ENCODE results near the gene HYAL1.
A peak's percentile ranks its signal among the peaks of the same experiment; 100 is the strongest.

HYAL1 gene

DNA sequence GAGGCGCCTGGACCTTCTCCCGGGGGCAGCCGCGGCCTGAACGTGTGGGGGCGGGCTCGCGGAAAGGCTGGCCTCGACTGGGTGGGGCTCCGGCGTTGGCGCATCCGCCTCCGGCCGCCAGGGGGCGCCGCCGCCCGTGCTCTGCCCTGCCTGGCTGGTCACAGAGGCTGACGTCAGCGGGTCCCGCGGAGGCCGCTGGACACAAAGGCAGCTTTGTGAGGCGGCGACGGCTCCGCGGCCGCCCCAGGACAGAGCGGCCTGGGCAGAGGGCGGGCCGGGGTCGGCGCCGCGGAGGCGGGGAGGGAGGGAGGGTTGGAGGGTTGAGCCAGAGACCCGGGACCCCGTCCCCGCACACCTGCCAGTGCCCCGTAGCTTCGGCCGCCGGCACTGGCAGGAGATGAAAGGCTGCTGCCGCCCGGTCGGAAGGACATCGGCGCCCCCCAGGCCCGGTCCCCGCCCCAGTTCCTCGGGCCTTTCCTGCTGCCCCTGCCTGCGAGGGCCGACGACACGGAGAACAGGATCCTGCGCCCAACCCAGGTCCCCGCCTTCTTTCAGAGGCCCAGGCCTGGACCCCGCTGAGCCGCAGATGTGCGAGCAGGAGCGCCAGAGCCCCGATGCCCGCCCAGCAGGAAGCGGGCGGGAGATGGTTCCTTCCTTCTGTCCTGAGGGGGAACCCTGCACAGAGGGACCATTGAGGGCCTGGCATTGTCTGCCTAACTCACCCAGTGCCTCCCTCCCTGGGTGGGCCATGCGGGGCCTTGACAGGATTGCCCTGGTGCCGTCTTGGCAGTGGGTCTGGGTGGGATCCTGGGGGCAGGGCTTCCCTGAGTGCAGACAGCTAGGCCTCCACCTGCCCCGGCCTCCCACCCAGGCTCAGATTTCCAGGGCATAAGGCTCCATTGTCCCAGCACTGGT, 43.1 kb downstream of the HYAL1 start:
- peak; percentile 64 to 85 for DNase-seq (ENCODE audit: low read depth in 2 of 2)

DNA sequence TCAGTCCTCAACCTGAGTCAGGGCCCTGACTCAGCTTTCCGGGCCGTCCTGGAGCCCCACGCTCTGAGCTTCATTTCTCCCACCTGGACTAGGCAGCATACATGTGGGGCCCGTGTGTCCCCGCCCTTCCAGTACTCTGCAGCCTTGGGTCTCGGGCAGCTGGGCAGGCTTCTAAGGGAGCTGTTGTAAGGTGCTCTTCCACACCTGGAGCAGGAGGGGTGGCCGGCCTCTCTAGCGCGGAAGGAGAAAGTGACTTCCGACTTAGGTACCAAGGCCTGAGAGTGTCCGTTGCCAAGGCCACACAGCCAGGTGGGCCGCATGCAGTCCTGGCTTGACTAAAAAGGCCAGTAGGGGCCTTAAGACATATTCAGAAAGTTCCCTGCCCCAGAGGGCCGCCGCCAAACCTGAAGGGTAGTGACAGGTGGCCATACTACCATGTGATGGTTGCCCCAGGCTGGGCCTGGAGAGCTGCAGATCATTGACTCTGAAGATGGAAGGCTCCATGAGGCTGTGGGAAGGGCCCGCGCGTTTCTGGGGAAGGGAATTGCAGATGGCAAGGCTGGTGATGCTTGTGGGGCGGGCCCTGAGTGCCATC, 43.8 kb downstream of the HYAL1 start:
- no peak for DNase-seq (ENCODE audit: low read depth in 2 of 2)

DNA sequence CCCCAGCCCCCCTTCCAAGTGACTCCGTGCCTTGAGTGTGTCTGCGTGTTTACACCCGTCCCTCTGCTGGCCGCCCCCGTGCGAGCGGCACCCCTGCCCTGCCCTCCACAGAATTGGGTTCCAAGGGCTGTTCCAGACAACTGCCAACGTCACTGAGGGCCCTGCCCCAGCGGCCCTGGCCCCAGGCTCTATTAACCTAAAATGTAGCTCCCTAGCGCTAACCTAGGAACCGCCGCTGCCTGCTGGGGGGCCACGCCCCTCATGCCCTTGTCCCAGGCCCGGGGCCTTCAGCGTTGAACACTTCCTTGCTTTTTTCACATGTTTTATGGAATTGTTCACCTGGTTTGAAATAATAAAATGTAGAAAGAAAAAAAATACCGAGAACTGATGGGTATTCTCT, 44.4 kb downstream of the HYAL1 start:
- DNase-seq (ENCODE audit: low read depth in 2 of 2): no peak

DNA sequence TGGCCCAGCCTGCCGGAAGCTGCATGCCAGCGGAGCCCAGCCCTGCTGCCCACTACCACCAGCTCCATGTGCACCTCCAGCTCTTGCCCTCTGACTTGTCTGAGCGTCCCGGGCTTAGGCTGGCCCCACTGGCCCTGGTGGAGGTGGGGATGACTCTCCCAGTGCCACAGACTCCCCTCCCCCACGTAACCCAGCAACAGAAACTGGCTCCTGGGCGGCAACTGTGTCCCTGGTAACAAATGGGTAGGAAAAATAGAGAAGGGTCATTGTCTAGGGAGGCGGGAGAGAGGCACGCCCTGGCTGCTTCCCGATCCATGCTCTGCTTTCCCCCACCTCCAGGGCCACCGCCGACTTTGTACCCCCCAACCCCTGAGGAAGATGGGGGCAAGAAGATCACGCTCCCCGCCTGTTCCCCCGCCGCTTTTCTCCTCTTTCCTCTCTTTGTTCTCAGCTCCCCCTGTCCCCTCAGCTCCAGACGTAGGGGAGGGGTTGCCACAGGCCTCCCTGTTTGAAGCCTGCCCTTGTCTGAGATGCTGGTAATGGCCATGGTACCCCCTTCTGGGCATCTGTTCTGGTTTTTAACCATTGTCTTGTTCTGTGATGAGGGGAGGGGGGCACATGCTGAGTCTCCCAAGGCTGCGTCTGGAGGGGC, 45.2 kb downstream of the HYAL1 start:
- no peak for DNase-seq (ENCODE audit: low read depth in 2 of 2)

DNA sequence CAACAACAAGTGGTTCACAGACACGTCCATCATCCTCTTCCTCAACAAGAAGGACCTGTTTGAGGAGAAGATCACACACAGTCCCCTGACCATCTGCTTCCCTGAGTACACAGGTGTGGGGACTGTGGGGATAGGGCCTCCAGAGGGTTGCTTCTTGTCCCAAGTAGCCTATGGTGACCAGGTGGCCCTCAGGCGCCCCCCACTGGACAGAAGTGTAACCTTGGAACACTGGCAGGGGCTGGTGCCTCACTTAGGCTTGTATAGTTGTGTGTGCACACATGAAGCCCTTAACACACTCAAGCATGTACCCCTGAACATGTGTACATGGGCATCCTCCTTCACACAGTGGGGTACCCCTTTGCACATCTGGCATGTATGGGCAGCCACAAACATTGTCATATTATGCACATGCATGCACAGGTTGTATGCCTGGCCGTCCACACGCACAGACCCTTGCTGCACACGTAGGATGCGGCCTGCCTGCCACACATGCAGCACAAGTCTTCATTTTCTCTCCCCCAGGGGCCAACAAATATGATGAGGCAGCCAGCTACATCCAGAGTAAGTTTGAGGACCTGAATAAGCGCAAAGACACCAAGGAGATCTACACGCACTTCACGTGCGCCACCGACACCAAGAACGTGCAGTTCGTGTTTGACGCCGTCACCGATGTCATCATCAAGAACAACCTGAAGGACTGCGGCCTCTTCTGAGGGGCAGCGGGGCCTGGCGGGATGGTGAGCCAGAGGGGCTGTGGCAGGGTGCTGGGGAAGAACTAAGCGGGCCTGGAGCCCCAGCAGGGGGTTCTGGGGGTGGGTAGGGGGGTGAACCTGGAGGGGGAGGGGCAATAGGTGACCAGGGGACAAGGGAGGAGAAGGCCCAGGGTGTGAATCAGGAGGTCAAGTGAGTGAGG, 46.1 kb downstream of the HYAL1 start:
- DNase-seq (ENCODE audit: low read depth in 2 of 2): no peak

DNA sequence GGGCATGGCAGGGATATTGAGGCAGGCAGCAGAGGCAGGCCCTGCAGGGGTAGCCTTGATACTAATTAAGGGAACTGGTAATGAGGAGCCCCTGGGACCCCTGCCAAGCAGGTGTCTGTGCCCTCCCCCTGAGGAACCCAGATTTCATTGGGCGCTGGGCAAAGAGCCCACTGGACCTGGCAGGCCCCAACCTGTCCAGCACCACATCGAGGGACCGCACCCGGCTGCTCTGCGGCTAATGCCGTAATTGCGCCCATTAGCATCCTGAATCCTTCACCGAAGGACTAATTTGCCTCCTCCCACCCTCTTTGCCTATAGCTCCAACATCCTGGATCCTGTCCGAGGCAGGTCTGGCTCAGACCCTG, 48.1 kb downstream of the HYAL1 start:
- DNase-seq (ENCODE audit: low read depth in 2 of 2): no peak

DNA sequence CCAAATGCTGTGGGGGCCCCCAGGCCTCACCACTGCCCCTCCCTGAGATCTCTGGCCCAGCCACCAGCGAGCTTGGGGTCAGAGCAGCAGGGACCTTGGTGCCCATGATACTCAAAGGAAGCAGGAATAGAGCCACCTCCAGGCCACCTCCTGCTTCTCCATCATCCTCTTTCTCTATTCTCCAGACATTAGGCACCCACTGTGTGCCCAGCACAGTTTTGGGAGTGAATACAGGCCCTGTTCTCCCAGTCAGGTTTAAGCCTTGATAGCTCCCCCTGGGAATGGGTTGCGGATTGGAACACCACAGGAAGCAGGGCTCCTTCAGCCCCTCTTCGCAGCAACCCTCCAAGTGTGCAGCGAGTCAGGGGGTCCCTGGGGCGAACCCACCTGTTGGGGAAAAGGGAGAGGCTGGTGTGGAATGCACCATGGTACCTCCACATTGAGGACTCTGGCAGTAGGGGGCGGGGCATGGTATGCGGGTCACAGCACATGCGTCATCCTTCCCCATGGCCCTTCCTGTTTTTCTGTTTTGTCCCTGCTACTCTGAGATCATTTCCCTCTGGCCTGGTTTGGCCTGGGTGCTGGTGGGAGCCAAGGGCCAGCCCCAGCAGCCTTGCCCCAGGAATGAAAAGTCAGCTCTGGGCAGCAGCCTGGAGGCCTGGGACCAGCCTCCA, 48.7 kb downstream of the HYAL1 start:
- DNase-seq (ENCODE audit: low read depth in 2 of 2): no peak

DNA sequence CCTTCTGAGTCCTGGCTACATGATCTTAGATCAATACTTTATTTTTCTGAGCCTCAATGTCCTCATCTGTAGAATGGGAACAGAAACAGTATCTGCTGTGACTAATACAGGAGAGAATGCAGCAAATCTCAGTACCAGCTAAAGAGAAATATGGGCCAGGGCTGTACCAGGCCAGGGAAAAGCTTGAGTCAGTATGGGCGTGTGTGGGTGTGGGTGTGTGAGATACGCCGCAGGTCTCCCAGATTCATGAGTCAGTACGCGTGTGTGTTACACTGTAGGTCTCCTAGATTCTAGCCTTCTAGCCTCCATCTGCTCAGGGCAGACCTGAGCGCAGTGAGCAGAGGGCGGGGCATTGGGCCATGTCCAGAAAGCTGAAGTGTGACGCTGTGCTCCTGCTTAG, 52.2 kb downstream of the HYAL1 start:
- no peak for DNase-seq (ENCODE audit: low read depth in 2 of 2)

DNA sequence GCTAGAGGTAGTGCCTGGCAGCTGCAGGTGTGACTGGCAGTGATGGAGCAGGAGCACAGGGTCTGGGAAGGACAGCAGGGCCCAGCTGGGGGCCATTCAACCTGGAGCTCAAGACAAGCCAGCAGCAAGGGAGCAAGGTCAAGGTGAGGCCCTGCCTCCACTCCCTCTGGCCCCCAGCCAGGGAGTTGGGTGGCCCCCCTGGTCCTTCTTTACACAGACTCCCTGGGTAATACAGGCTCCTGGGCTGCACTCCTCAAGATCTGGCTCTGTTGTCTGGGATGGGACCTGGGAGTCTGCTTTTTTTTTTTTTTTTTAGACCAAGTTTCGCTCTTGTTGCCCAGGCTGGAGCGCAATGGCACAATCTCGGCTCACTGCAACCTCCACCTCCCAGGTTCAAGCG, 52.9 kb downstream of the HYAL1 start:
- no peak for DNase-seq (ENCODE audit: low read depth in 2 of 2)
